DMS53 (cell line): ENCODE measurements around the gene ANK3.
A peak's percentile ranks its signal among the peaks of the same experiment; 100 is the strongest.
"Not testable (repeated sequence)": the region's sequence is repeated elsewhere in the genome, so short reads cannot be mapped to it uniquely, and the experiment has no call there.

Experiments used
- DNase-seq: peaks from one replicate; lab custom pipeline; 2025; lab: John Stamatoyannopoulos, UW

ANK3 gene

DNA sequence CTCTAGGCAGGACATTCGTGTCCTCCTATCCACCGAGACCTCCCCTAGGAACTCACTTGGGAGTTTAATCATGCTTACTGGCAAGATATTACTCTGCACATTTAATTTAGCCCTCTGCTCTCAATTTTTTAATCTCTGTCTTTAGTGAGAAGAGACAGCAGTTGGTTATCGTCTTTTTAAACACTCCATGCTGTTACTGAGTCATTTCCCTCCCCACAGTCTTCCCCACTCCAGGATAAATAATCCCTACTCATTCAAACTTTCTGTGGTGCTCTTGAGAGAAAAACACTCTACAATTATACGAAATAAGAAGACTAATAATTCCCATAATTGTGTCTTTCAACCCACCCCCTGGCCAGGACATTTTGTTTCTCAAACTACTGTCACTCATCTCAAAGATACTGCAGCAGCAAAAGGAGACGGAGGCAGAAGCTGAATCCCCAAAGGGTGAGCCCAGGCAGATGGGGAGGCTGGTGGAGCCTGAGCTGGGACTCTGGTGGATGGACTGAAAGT is 84.2 kb downstream of the ANK3 start:
- no peak for DNase-seq

DNA sequence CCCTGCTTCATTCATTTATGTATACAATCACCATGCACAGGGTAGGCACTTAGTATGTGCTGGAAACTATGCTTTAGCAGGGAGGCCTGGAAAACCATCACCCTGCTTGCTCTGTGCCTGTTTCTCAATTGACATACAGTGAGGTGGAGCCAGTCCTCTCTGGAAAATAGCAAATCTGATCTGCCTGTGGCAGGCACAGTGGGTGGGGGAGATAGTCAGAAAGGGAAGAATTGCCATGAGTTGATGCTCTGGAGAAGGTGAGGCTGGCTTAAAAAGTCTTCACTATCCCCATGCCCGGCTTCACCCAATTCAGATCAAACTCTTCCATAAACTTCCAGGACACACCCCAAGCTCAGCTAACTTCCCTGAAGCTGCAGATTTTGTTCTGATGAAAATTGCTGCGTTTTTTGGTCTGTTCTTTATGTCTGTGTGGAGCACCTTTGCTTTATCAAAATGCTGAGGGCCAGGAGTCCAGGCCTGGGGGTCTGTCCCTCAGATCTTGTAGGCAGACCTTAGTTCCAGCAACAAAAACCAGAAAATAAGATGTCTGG is 84.8 kb downstream of the ANK3 start:
- DNase-seq: no peak

DNA sequence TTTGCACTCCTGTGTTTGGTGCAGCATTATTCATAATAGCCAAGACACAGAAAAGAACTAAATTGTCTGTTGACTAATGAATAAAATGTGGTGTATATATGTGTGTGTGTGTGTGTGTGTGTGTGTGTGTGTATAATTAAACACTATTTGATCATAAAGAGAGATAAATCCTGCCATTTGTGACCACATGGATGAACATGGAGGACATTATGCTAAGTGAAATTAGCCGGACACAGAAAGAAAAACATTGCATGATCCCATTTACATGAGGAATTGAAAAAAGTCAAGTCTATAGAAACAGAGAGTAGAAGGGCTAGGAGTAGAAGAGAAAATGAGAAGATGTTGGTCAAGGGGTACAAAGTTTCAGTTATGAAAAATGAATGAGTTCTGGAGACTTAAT is 85.9 kb downstream of the ANK3 start:
- DNase-seq: no peak

DNA sequence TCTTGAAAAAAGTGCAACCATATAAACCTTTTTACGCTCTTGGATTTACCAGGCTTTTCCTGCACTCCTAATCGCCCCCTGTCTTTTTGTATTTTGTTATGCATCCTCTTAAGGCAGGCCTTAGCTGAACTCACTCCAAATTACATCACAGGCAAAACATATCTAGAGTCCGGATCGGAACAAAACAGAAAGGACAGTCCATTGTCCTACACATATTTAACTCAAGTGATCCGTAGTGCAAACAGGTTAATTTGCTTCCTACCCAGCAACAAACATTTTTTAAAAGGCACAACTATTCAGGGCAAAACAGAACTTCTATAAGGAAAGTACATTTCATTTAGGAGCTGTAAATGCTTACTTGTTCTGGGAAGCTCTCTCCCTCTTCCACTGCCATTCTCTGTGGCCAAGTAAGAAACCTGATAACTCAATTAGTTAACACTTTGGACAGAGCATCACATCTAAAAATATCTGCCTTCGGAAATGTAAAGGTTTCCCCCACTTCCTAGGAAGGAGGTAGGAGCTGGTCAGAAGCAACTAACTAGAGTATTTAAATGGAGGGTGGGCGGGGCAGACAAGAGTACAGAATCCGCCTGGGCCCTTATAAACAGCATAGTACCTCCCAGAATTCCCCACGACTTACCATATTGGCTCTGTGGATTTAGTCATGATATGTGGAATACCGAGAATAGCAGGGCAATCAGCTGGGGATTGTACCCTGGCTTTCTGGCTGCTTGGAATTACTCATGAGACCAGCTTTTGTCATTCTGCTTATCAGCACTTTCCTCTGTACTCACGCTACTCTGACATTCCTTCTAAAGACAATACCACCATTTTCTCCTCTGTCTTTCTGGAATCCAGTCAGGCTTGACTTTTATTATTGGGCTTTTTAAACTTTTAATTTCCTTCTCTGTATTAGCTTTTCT is 89.5 kb downstream of the ANK3 start:
- DNase-seq: no peak

DNA sequence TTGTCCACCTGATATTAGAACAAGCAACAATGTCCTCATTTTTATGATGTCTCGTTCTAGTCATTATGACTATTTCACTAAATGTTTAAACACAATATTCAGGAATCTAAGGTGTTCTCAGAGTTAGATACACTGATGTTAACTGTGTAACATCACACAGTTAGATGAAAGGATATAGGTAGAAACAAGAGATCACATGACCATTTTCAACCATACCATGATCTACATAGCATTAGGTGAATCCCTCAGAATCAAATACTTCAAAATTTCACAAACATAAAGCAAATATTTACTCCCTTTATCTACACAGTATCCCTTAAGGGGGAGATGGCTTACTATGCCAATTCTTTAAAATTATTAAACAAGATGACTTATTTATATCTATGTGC is 90.3 kb downstream of the ANK3 start:
- DNase-seq: no peak

DNA sequence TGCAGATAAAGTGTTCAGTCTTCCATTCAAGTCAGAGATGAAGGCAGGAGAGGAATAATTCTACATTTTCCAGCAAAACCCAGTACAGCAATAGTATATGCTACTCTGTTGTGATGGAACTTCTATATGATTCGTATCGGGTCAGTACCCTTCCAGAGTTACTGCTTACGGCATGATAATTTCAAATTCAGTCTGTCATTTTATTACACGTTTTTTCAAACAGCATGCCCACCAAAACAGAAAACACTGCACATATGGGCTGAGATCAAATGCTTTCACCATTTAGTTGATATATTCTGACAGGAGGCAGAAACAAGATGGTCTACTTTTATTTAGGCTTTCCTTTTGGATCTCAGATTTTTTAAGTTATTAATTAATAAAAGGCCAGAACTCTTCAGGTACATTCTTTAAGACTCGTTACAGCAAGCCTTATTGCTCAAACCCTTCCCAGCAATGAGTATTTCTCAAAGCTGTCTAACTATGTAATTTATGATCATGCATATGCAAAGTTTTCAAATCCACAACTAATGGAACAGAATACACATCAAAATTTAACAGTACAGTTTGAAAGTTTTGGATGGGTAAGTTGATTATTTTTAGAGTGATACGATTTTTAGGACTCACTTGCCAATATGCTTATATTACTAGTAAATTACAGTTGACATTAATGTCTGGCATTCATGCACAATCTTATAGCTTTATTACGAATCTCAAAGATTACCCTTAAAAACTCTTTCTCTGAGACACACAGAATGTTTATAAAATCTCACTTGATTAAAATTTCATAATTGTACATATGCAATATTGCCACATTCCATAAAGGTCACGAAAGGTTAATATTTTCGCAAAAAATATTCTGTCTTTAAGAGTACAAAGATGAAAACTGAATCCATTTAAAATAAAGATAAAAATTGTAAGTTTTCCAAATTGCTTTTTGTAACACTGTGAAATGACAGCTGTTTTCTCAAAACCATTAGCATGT is 91.0 kb downstream of the ANK3 start:
- no peak for DNase-seq

DNA sequence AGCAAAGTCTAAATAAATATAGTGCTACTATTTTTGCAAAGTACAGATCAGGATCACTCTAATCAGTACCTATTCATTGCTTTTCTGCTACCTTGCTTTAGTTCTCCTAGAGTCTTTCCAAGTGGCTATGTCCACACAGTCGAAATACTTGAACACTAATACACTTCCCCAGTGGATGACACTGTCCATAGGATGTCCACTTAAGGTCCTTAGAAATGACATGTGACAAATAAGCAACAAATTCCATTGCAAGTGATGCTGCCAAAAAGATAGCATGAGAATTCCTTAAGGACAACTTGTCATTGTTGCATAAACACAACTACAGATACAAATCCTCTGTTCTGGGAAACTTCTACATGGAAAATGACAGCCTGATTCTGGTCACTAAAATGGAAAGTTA is 93.6 kb downstream of the ANK3 start:
- no peak for DNase-seq

DNA sequence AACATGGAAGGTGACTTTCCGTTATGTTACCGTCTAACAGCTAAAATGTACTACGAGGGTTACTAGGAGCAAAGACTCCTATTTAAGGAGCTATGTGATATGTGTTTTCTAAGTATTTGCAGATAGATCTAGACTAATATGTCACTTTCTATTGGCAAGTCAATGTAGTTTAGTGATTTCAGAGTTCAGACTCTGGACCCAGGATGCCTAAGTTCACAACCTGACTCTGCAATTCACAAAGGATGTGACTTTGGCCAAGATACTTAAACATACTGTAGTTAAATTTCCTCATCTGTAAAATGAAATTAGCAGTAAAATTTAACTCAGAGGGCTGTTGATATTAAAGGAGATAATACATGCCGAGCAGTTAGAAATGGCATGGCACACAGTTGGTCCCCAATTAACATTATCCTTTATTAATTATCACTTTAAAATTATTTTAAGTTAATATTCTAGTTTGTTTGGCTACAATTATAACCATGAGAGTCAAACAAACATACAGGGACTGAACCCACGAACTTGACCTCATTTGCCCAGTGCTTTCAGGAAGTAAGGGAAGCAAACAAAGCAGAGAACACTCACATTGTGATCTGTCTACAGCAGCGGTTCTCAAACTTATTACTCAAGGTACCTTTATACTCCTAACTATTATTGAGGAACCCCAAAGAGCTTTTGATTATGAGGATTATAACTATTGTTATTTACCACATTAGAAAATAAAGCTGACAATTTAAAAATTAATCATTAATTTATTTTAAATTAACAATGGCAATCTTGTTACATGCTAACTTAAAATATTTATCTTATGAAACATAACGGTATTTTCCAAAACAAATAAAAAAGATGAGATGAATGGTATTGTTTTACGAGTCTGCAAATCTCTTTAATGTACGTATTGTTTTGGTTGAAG is 94.4 kb downstream of the ANK3 start:
- peak; percentile 28 for DNase-seq

DNA sequence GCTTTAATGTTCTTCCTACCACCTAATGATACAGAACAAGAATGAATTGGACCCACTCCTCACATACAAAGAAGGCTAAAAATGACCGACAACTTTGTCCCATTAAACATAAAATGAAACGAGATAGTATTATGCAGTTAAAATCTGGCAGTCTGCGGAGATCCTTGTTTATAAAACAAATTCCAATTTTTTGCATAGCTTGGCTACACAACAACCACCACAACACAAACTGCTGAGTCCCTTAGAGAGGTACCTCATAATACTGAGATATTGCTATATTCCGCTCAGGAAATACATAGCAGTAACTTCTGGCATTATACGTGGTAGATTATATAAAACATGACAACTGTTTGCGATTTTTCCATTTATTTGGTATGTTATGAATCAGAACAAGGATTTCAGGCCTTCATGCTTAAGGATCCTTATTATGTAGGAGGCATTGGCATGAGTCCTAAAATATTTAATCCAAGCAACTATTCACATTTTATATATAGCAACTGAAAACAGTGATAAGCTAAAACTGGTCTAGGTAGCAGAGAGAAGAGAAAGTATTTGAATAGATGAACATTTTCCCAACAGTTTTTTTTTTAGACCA is 96.0 kb downstream of the ANK3 start:
- DNase-seq: no peak

DNA sequence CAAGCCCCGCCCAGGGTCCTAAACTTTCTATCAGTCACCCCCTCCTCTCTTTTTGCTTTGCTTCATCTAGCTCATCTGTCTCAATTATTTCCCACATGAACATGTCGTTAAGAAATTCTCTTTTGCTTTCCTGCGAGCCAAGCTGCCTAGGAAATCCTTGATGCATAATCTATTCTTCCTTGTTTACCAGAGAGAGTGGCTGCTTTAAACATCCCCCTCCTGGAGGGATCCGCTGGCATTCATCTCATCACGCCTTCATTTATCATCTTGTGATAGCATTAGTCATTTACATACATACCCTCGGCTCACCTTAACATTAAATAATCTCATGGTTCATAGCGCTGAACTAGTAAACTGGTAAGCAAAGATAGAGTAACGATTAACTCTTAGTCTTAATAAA is 96.7 kb downstream of the ANK3 start:
- no peak for DNase-seq

DNA sequence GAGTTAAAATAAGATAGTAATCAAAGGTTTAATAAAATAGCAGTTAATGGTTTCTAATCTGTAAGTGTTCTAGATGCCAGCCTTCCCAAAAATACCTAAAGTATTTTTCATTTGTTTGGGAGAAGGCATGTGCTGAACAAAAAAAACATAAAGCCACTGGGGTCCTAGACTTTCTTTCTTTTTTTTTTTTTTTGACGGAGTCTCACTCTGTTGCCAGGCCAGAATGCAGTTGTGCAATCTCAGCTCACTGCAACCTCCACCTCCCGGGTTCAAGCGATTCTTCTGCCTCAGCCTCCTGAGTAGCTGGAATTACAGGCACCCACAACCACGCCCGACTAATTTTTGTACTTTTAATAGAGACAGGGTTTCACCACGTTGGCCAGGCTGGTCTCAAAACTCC is 97.1 kb downstream of the ANK3 start:
- DNase-seq: not testable (repeated sequence)

DNA sequence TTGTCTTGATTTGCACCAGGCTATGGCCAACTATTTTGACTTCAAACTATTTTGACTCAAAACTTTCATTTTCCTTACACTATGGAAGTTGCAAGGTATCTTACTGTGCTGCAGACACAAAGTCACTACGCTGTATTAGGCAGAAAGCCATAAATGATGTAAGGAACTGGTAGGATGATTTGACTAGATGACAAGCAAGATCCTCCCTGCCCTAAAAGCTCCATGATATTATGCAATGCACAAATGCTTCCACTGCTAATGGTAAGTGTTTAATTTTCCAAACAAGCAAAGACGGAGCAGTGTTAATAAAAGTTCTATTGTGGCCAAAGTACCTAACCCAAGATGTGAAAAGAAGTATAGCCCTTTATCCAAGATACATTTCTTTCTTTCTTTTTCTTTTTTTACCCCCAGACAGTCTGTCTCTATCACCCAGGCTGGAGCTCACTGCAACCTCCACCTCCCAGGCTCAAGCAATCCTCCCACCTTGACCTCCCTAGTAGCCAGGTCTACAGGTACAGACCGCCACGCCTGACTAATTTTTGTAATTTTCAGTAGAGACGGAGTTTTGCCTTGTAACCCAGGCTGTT is 98.2 kb downstream of the ANK3 start:
- no peak for DNase-seq

DNA sequence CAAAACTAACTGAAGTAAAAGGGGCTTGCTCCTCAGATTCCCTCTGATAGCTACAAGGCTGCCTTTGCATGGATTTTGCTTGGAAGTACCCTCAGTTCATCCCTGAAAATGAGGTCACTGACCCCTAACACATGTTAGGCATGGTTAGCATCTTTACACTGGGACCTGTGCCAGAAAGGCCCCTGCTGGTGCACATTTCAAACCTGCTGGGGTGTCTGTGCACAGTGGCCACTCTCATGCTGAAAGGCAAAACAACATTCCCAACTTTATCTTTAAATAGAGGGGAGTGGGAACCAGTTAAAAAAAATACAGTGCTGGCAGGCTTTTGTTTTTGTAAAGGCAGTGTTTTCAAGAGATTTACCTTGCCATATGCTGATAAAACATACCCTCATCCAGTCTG is 99.1 kb downstream of the ANK3 start:
- no peak for DNase-seq

DNA sequence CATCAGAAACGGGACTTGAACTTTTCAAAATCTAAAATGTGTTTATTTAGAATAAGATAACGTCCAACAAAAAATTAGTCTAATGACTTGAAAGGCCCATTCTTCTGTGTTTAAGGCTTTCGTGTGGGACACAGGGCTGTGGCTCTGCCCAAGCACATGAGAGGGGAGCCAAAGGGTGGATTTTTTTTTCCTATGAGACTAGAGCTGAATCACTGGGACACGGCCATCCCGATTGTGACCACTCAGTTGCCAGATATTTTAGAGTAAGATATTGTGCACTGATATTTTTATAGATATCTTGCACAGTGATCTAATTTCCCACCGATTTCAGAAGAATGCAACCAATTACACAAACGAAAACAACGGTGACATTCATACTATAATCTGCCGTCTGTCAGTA is 99.9 kb downstream of the ANK3 start:
- DNase-seq: no peak

DNA sequence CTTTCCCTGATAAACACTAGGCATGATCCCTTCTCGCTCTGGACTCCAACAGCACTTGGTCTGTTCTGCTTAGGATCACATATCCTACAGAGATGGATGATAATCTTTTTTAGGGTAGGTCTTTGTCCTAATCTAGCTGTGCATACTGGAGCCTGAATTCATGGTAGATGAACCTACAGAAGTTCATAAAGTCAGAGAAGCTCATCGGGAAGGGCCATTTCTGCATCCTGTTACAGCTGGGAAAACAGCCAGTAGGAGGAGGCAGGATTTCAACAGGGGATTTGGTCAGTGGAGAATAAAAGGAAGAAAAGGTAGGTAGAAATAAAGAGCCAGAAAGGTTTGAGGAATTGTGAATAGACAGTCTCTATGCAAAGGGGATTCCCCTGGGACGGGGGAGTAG is 101.4 kb downstream of the ANK3 start:
- DNase-seq: no peak

DNA sequence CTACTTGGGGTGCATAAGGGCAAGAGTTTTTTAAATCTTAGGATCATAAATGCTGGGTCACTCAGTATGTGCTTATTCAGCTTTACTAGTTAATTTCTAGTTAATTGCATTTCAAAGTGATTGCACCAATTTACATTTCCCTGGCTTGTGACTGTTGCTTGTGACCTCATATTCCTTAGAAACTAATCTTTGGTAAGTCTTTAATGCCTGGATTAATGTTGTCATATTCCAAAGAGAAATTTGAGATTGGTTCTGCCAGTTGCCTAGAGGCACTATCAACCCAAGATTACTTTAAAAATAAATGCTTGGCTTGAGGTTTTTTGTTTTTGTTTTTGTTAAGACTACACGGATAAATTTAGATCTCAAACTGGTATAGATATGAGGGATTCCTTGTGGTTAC is 103.1 kb downstream of the ANK3 start:
- DNase-seq: no peak

DNA sequence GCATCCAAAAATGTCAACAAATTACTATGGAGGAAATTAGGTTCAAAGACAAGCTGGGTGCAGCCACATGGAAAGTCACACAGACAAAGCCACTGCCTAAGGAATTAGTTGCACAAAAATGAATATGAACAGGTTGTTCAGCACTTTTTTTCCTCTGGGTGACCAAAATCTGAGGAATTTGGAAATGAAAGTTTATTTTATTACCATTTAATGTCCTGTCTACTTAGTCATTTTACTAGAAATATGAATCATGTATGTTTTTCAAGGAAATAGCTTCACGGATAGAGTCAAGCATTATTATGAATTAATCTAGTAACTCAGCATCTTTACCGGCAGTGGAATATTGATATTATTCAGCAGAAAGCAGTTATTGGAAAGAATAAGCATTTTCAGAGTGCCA is 106.3 kb downstream of the ANK3 start:
- no peak for DNase-seq

DNA sequence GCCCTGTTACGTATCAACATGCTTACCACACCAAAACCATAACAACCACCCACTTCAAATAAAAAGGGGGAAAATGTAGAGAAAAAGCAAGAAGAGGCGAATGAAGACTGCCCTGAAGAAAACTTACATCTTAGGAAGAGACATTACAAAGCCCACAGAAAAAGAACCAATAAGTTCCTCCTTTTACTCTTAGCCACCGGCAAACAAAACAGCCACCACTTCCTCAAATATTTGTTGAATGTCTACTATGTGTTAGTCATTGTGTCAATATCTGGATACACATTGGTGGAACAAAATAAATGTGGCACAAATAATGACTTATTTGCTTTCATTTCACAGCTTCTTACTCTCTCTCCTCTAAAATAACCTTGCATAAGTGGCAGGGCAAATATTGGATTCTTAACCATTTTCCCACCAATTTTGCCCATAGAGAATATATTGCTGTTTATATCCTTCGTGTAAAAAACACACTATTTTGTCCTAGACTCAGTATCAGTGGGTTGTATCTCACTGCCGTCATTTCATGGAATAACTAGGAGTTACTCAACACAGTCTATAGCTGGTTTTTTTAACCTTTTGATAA is 106.8 kb downstream of the ANK3 start:
- DNase-seq: peak; percentile 96

DNA sequence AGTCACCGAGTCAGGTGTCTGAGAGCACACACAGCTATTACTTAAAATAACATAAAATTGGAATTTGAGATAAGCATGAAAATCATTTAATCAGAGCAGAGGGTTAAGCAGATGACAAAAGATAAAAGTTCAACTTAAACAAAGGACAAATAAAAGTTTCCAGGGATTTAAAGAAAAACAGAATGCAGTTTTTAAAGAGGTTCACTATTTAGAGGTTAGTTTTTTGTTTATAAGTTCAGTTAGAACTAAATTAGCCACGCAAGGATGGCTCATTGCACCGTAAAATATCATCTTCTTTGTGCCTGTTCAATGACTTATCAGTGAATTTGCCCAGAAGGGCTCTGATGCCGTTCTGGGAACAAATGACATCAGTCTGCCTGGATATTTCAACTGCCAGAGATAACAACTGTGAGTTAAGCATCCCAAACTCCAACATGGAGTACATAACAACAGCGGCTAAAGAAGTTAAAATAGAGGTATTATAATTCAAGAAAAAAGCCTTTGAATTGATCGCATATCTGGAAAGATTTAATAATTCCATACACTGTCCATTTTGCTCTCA is 107.8 kb downstream of the ANK3 start:
- DNase-seq: peak; percentile 25

DNA sequence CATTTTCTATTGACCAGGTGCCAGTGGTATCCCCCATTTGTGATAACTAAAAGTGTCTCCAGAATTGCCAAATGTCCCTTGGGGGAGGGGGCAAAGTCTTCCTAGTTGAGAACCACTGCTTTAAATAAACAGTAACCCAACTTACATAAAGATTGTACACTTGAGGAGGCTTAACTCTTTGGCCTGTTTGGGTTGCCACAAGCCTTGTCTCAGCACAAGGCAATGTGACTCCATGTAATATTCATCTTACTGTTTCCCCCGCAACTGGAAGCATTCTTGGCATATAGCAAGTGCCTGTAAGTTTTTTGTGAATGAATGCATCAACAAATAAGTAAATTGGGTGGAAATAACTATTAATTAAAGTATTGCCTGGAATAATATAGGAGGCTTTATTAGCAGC is 108.3 kb downstream of the ANK3 start:
- DNase-seq: no peak
